Activated CD4-positive, alpha-beta T cell treated with anti-CD3 and anti-CD28 coated beads, Interleukin-2, amount 50 U/mL, for 4 hours (primary cell): ENCODE measurements around the gene RHOU.

Source experiments
- DNase-seq, 2 experiments: peaks; one replicate each; pipeline ENCODE4 v3.0.0-alpha.2; 2020

The RHOU gene

GRCh38 chr1:228737601-228738041 lies 2.3 kb downstream of the RHOU start:
- no peak for DNase-seq

DNA sequence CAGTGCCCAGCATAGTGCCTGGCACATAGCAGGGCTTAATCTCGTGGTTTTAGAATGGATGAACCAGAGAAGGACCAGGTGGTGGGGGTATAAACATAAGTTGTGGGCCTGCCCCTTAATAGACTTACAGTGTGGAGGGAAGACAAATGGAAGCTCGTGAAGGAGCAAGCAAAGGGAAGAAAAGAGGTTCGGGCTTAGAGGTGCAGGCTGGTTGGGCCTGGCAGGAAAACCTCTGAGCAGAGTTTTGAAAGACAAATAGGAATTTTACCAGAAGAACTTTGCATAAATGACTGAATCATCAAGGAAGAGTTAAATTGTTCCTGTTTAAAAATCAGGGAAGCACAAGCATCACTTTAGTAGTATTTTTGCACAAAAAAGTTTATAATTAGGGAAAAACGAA lies 4.5 kb downstream of the RHOU start:
- no peak for DNase-seq

DNA sequence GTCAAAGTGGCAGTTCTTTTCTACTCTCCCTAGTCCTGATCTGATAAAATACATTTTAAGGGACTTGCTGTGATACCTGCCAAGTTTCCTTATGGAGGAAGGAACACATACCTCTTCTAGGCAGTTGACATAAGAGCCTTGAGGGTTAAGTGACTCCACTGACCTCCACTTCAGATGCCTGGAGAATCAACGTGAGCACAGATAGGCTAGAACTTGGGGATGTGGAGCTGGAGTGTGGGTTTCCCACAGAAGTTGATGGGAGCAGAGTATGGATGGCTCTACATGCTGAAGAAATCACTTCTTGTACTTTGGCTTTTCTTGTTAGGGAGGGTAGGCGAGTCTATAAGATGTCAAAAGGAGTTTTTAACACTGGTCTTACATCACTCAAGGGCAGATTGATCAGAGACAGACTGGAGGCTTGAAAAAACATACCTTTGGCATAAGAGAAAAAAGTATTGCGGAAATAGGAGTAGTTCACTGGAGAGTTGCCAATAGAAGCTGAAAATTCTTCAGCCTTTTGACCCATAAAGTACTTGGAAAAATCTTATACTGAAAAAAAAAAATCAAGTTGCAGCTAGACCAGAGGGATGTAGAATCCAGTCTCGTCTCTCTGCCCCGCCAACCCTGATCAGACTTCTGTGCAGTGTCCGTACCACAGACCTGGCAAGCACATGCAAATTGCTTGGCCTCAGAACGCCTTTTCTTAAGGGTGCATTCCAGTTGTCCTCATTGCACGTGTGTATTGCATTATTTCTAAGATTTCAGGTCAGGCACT lies 5.5 kb downstream of the RHOU start:
- DNase-seq = no peak

DNA sequence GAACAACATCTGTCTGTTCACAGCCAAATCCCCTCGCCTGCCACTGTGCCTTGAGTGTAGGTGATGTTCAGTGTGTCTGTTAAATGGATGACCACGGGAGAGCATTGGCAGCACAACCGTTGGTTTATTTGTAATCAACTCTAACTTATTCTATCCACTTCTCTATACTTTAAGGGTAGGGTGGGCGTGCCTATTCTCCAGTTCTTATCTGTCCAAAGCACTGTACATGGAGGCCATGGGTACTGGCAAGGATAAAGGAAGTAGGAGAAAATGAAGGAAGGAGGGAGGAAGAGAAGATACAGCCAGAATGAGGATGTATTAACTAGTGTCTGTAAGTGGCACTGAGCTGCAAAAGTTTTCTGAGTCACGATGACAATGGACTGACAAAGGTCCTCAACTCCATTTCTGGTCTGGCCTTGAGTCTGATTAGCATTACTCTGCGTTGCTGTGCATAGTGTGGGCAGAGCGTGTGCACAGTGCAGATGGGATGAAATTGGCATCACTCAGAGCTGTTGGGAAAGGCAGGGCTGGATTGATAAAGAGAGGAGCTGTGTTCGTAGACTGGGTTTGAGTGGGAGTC lies 7.1 kb downstream of the RHOU start:
- no peak for DNase-seq

DNA sequence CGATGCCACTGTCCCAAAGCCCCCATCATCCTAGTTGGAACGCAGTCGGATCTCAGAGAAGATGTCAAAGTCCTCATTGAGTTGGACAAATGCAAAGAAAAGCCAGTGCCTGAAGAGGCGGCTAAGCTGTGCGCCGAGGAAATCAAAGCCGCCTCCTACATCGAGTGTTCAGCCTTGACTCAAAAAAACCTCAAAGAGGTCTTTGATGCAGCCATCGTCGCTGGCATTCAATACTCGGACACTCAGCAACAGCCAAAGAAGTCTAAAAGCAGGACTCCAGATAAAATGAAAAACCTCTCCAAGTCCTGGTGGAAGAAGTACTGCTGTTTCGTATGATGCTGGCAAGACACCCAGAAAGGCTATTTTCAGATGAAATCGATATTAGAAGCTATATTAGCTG lies 8.1 kb downstream of the RHOU start:
- no peak for DNase-seq

DNA sequence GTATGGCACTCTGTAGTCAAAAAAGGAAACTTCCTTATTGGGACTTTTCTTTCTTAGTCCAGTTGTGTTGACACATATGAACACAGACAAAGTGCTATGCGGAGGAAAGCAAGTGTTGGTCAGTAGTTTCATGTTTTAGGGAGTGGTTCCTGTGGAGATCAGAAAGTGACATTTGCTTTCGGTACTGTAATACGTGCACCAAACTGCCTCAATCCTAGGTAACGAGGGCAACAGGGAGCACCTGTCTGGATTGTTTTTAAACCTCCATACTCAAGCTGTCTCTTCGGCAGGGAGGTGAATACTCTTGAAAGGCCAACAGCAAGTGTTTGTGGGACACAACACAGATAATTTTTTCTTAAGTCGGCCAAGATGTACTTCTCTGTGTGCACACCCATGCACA lies 9.1 kb downstream of the RHOU start:
- DNase-seq = no peak

DNA sequence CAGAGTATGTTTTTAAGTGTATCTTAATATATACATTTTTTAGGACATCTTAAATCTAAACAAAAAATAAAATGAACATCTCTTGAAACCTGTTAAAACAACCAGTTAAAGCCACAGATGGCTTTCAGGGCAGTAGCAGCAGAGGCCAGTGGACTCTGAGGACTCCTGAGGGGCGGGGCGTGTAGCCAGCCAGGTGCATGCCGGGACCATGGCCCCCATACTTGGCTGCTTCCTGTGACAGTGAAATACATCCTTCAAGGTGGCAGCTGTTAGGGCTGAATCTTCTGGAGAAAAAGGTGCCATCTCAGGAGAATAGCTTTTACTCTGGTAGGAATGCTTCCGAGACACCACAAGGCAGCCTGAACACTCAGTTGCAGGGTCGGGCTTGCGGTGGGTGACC lies 9.6 kb downstream of the RHOU start:
- DNase-seq = no peak

DNA sequence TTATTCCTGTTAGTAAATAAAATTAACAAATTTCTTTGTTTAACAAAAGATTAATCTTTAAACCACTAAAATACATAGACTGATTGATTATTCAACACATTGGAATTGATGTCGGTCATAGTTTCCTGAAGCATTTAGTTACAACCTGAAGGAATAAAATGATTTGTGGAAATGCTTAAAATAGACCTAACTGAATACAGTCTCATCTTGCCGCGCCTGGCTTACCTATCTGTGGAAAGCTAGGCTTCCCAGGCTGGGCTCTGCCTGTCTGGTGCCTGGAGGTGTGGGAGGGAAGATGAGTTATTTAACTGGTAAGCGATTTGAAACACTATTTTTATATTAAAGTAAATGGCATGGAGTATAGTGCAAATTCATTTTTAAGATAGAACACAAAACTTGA lies 10.2 kb downstream of the RHOU start:
- DNase-seq = no peak

GRCh38 chr1:228747301-228747935 lies 12.1 kb downstream of the RHOU start:
- DNase-seq = no peak

GRCh38 chr1:228748029-228748428 lies 12.8 kb downstream of the RHOU start:
- no peak for DNase-seq

GRCh38 chr1:228748431-228748830 lies 13.2 kb downstream of the RHOU start:
- no peak for DNase-seq

- no peak for DNase-seq
These were observed 14.5 kb downstream of the RHOU start for GRCh38 chr1:228749765-228750164.

DNA sequence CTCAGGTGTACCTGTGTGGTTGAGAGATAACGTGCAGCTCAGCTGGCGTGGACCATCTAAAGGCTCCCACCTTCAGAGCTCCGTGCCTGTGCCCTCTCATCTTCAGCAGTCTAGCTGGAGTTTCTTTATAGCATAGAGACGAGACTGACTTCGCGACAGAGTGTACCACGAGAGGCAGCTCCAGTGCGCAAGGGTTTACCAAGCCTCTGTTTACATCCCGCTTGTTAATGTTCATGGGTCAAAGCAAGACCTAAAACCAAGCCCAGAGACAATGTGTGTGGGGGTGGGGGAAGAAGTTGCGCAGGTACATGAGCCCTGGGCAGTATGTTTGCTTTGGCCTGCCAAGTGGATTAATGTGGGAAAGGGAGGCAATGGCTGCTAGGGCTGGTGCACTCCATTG lies 15.6 kb downstream of the RHOU start:
- no peak for DNase-seq

- DNase-seq = no peak
These were observed 16.2 kb downstream of the RHOU start for GRCh38 chr1:228751360-228752098.

DNA sequence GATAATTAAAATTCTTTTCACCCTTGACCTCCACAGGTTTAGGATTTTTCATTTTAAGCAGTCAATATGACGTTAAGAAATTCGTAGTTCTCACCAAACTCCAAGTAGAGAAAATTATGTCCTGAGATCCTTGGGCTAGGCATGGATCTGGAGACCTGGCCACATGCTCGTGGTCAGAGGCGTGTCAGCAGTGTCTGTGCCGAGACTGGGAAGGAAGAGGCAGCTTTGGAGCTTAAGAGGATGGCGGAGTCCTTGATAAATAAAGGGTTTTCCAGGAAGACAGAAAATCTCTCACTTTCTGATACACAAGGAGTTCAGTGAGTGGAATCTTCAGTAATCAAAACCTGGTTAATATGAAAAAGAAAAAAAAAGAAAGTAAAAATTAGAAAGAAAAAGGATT lies 17.0 kb downstream of the RHOU start:
- no peak for DNase-seq

- DNase-seq = no peak
These were observed 17.5 kb downstream of the RHOU start for GRCh38 chr1:228752675-228753265.

DNA sequence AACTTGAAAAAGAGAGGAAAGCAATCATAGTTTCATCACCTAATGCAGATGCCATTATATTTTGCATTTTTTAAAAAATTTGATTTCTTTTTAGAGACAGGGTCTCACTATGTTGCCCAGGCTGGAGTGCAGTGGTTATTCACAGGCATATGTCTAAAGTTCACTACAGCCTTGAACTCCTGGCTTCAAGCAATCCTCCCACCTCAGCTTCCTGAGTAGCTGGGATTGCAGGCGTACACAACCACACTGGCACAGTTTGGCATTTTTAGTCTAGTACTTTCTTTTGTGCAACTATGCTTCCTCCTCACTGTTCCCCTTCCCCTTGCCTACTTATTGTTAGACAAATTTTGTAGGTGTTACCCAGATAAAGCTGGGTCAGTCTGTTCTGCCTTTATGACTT lies 18.0 kb downstream of the RHOU start:
- DNase-seq = no peak

DNA sequence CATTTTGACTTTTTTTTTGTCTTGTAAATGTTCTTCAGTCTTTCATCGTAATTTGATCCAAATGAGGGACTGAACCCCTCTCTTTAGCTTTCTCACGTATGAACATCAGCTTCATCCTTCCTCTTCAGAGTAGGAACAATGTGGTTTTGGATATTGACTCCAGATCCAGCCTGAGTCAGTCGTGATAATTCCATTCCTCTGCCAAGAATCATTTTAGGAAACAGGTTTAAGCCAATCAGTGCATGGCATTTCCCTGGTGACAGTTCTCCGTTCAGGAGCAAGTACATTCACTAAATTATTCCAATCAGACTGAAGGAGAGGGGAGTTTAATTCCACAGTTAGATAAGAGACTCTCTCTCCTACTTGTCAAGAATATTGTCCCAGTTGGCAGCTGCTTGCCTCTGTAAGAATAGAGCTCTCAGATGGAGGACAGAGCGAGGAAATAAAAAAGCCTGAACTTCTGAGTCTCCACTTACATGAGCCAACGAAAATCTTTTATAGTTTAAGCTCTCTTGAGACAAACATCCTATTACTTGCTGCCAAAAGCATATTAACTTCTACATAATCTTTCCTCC lies 18.6 kb downstream of the RHOU start:
- DNase-seq = no peak

GRCh38 chr1:228754646-228755268 lies 19.5 kb downstream of the RHOU start:
- DNase-seq = no peak

- DNase-seq = no peak
These were observed 20.5 kb downstream of the RHOU start for GRCh38 chr1:228755800-228756199.

- DNase-seq = no peak
These were observed 21.2 kb downstream of the RHOU start for GRCh38 chr1:228756457-228756856.

DNA sequence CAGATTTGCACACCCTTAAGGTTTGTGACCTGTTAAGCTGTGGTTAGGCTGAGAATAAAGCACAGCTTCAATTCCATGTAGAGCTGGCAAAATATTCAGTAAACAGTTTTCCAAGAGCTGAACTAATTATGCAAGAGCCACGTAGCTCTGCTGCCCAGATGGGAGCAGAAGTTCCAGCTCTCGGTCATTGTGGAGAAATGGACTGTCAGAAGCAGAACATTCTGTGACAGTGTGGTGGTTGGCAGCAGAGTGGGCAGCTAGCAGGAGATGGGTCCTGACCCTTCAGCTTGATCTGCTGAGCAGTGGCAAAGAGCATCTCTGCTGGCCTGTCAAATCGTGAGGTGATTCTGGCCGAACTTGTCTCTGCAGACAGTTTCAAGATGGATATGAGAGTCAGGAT lies 23.2 kb downstream of the RHOU start:
- no peak for DNase-seq
